Activated T-helper 1 cell treated with Interleukin-2 at 50 U/mL for 16 hours (primary cell): Measurements from ENCODE around the gene TBX1.
A peak's percentile ranks its signal among the peaks of the same experiment; 100 is the strongest.

Experiments
- DNase-seq: peaks from one replicate; pipeline ENCODE4 v3.0.0-alpha.2; 2020; ENCODE audit warnings: low read depth

Gene TBX1

DNA sequence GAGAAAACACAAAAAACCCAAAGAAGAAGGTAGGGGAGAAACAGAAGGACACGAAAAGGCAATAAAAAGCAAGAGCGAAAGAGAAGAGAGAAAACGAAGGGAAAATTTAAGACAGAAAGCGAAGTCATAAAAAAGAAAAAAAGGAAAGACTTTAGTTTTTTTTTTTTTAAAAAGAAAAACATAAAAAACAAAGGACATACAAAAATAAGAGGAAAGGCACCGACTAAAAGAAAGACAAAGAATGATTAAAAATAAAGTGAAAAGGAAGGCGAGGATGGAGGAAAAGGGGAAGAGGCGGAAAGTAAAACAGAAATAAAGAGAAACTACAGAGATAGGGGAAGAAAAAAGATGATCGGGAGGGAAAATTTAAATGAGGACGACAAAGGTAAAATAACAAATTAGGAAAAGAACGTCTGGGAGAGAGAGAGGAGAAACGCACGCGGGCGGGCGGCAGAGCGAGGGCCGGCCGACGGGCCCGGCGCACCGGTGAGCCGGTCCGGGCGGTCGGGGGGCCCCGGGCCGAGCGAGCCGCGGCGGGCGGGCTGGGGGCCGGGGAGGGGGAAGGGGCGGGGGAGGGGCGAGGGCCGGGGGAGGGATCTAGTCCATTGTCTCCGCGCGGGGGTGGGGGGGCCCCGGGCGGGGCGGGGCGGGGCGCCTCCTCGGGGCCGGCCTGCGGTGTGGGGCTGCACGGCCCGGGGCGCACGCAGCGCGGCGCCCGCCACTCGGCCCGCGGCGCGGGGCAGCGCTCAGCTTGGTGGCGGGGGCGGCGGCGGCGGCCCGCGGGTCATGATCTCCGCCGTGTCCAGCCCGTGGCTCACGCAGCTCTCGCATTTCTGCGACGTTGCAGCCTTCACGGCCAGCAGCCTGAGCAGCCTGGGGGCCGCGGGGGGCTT is at the start of gene TBX1:
Gene TBX1 (plus strand): TSS at position 721 of the 893 bp plus-strand sequence. CDS start 66 bp downstream, at position 787.
- no peak for DNase-seq

GRCh38 chr22:19713245-19713644 is 47.3 kb upstream of the TBX1 start:
- no peak for DNase-seq

- no peak for DNase-seq
Observed at GRCh38 chr22:19713650-19714311, 46.8 kb upstream of the TBX1 start.

GRCh38 chr22:19714312-19715187 is 46.0 kb upstream of the TBX1 start, which contains the start of gene SEPTIN5:
SEPTIN5 (plus strand) TSS chr22:19714503; CDS start chr22:19714589, 86 bp downstream.
- no peak for DNase-seq

- DNase-seq = no peak
Observed at GRCh38 chr22:19715188-19715930, 45.2 kb upstream of the TBX1 start.

GRCh38 chr22:19716041-19716828 is 44.3 kb upstream of the TBX1 start:
- DNase-seq = no peak

- DNase-seq = no peak
Observed at GRCh38 chr22:19716829-19717105, 43.8 kb upstream of the TBX1 start.

DNA sequence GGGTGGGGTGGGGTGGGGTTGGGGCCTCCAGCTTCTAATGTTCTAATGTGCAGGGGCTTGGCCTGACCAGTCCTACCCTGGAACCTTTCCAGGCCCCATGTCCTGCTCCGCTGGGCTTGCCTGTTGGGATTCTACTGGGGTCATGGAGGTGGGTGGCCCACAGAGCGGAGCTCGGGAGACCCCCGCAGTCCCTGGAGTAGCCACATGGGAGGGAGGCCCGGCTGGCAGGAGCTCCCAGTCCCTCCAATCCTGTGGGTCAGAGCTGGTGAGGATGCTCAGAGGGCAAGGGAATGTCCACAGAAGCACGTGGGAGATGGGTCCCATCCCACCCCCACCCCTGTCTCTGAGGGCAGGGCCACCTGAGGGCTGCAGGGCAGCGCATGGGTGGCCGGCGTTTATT is 43.4 kb upstream of the TBX1 start:
- no peak for DNase-seq

DNA sequence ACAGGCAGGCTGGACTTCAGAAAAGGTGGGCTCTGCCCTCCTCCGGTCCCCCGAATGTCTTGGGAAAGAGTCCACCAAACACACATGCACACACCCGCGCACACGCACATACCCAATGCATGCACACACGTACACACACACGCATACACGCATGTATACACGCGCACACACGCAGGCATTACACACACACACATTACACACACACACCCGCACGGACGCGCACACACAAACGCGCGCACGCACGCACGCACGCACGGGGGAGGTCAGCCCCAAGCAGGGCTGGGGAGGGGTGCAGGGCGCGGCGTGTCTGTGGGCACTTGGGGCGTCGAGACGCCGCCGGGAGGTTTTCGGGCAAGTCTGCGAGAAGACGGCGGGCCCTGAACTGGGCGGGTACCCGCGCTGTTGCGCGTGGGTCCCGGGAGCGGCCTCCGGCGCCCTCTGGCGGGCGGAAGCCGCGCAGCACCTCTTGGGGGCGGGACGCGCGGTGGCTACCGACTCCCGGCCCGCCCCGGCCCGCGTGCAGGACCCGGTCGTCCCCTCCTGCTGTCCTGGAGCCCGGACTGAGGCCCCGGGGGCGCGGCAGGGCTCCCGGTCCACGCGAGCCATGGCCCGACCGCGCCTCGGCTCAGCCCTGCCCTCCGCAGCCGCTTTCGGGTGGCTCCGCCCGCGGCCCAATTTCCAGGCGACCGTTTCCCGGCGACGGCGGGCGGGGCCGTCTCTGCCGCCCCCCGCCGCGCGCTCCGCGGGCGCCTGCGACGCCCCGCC is 42.7 kb upstream of the TBX1 start:
- DNase-seq = peak; percentile 74

DNA sequence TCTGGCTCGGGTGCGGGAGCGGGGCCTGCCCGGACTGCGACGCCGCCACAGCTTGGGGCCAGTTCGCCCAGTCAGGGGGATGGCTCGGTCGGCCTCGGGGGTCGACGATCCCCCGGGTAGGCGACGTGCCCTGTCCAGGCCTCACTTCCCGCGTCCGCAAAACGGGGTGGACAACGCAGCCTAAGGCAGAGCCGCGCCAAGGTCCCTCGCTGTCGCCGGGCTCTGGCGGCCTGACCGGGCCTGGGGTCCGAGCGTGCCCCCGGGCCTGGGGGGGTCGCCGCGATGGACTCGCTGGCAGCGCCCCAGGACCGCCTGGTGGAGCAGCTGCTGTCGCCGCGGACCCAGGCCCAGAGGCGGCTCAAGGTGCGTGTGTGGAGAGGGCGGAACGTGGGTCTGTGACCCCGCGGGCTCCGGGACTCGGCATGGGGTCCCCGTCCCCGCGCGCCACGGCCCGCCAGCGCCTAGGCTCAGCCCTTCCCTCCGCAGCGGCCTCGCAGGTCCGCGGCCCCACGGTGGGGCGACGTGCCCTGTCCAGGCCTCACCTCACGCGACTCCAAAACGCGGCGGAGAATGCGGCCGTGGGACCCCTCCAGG is 42.0 kb upstream of the TBX1 start:
- no peak for DNase-seq

DNA sequence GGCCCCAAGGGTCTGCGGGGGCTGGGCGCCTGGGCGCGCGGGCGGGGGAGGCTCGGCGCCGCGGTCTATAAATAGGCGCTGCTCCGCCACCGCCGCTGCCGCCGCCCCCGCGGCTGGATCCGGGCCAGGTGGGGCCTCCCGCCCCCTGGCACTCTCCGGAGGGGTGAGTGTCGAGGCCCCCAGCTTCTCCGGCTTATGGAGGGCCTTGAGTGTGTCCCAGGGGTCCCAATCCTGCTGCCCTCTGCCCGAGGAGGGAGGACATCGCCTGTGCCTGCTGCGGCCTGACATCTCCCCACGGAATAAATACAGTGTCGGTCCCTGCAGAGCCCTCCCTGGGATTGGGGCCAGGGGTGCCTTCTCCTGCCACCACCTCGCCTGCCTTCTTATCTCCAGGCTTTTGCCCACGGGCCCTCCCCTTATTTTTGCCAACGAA is 41.5 kb upstream of the TBX1 start:
- no peak for DNase-seq

DNA sequence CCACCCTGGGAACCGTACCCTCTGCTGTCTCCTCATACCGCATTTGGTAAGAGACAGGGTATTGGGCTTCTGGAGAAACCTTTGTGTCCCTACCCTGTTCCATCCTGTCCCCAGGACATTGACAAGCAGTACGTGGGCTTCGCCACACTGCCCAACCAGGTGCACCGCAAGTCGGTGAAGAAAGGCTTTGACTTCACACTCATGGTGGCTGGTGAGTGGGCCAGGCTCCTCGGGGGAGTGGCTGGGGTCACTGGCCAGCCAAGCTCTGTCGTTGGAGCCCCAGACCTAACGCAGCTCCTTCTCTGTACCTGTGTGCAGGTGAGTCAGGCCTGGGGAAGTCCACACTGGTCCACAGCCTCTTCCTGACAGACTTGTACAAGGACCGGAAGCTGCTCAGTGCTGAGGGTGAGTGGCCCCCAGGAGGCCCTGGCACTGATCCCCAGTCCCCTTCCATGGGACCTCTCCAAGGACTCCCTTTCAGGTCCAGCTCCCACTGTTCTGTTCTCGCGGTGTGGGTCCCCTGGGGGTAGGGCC is 41.0 kb upstream of the TBX1 start:
- DNase-seq = no peak

- DNase-seq = no peak
Observed at GRCh38 chr22:19720150-19720827, 40.3 kb upstream of the TBX1 start.

DNA sequence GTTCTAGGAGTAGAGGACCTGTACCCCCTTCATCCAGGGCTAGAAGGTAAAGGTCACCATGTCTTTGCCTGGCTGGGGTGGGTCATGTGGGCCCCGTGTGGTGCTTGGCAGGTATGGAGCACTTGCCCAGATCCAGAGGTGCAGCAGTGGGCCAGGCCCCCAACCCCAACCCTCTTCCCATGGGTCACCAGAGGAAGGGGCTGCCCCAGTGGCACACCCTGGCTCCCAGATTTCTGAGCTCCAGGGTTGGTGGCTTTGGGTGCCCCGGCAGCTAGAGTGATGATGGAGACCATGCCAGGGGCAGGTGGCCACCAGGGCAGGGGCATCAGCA is 39.6 kb upstream of the TBX1 start:
- DNase-seq = no peak

- DNase-seq = no peak
Observed at GRCh38 chr22:19721330-19722177, 39.0 kb upstream of the TBX1 start.

GRCh38 chr22:19722178-19722981 is 38.2 kb upstream of the TBX1 start:
- no peak for DNase-seq

DNA sequence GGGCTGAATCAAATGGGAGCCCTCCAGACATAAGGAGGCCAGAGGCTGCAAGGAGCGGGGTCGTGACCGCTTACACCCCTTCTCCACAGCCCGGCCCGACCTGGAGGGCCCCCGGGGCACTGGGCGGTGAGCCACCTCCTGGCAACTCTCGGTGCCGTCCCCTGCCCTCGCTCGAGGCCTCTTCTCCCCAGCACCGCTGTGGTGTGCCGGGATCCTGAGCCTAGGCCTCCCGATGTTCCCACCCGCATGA is 37.7 kb upstream of the TBX1 start:
- no peak for DNase-seq
